K562 (cell line): ENCODE data around the gene MALRD1.

Source experiments
- EGR1 ChIP-seq: fragments of 450-650 bp; conservative IDR thresholded peaks from 2 replicates; pipeline ENCODE4 v1.6.1; 2017; ENCODE audit warnings: mild to moderate bottlenecking
- GABPA ChIP-seq: fragments of 200-800 bp; sonication (Bioruptor generic); conservative IDR thresholded peaks from 2 replicates; pipeline ENCODE4 v1.6.1; 2016; ENCODE audit warnings: low read depth, missing genetic modification characterization, missing compliant biosample characterization
- SMARCA4 ChIP-seq: fragments of 450-650 bp; IDR thresholded peaks from 2 replicates; pipeline ENCODE4 v1.6.1; 2016
- SOX6 ChIP-seq: fragments of 450-650 bp; IDR thresholded peaks from 2 replicates; pipeline ENCODE4 v1.6.1; 2014; ENCODE audit warnings: mild to moderate bottlenecking
- TEAD4 ChIP-seq, 2 experiments: sonication (generic) in 1 of 2; formaldehyde crosslinking in 1 of 2; IDR thresholded peaks; 2 replicates each; pipeline versions ENCODE4 v1.6.1 to v1.8.0; 2012 to 2022; ENCODE audit warnings: borderline replicate concordance in 1 of 2, inconsistent platforms in 1 of 2, low read length in 1 of 2, mild to moderate bottlenecking in 1 of 2, missing genetic modification reagents in 1 of 2
- ZNF217 ChIP-seq: sonication (generic); formaldehyde crosslinking; IDR thresholded peaks from 2 replicates; pipeline ENCODE4 v1.8.0; 2022; ENCODE audit warnings: mild to moderate bottlenecking, missing genetic modification reagents
- ZNF639 ChIP-seq, 2 experiments: fragments of 200-800 bp in 1 of 2; sonication (Bioruptor generic) in 1 of 2; sonication (generic) in 1 of 2; formaldehyde crosslinking in 1 of 2; IDR thresholded peaks in 1 of 2; conservative IDR thresholded peaks in 1 of 2; 2 replicates each; pipeline versions ENCODE4 v1.5.0 to v1.6.1; 2016 to 2020; ENCODE audit warnings: missing compliant biosample characterization in 1 of 2, missing genetic modification characterization in 1 of 2, missing genetic modification reagents in 1 of 2
- TF ChIP-seq, protein P1 (sequence below), 2 experiments: fragments of 450-650 bp; IDR thresholded peaks; 2 replicates each; pipeline ENCODE4 v1.6.1; 2018; ENCODE audit warnings: mild to moderate bottlenecking in 2 of 2, low read depth in 1 of 2; ENCODE audit not compliant: partially characterized antibody in 2 of 2

GRCh38 chr10:19577807-19578206 lies 529.2 kb downstream of the MALRD1 start:
- TF ChIP-seq EGR1 (no peak), ZNF639 (CRISPR knock-in tag; conservative IDR thresholded peaks at IDR 0.05 in 1 of 2, IDR thresholded peaks at IDR 0.05 in 1 of 2) (no peak), SOX6 (no peak), GABPA (tag) (no peak), TEAD4 (IDR thresholded peaks at IDR 0.05; ENCODE audit: low read length) (no peak), TEAD4 (CRISPR knock-in tag; IDR thresholded peaks at IDR 0.05; ENCODE audit: borderline replicate concordance) (no peak), SMARCA4 (no peak), ZNF217 (CRISPR knock-in tag) (no peak)
- TF ChIP-seq, protein P1, sequence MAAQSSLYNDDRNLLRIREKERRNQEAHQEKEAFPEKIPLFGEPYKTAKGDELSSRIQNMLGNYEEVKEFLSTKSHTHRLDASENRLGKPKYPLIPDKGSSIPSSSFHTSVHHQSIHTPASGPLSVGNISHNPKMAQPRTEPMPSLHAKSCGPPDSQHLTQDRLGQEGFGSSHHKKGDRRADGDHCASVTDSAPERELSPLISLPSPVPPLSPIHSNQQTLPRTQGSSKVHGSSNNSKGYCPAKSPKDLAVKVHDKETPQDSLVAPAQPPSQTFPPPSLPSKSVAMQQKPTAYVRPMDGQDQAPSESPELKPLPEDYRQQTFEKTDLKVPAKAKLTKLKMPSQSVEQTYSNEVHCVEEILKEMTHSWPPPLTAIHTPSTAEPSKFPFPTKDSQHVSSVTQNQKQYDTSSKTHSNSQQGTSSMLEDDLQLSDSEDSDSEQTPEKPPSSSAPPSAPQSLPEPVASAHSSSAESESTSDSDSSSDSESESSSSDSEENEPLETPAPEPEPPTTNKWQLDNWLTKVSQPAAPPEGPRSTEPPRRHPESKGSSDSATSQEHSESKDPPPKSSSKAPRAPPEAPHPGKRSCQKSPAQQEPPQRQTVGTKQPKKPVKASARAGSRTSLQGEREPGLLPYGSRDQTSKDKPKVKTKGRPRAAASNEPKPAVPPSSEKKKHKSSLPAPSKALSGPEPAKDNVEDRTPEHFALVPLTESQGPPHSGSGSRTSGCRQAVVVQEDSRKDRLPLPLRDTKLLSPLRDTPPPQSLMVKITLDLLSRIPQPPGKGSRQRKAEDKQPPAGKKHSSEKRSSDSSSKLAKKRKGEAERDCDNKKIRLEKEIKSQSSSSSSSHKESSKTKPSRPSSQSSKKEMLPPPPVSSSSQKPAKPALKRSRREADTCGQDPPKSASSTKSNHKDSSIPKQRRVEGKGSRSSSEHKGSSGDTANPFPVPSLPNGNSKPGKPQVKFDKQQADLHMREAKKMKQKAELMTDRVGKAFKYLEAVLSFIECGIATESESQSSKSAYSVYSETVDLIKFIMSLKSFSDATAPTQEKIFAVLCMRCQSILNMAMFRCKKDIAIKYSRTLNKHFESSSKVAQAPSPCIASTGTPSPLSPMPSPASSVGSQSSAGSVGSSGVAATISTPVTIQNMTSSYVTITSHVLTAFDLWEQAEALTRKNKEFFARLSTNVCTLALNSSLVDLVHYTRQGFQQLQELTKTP (IDR thresholded peaks at IDR 0.05; ENCODE audit: low read depth in 1 of 2, partially characterized antibody in 2 of 2) = no peak
